HL-60 (cell line): ENCODE data around the gene PLD2.

Experiments
- DNase-seq, 2 experiments: peaks; one replicate each; pipeline ENCODE4 v3.0.0-alpha.2; 2010 to 2020; ENCODE audit warnings: low read depth in 1 of 2, low spot score in 1 of 2
- H3K27ac ChIP-seq: fragments of 250-450 bp; sonication (Bioruptor Pico); replicated peaks from 2 replicates; pipeline ENCODE4 v1.5.1; 2020; ENCODE audit warnings: mild to moderate bottlenecking, moderate library complexity
- H3K27me3 ChIP-seq: fragments of 250-450 bp; sonication (Bioruptor Pico); 2 replicates; pipeline ENCODE4 v1.5.1; 2021; ENCODE audit warnings: mild to moderate bottlenecking, moderate library complexity; ENCODE audit not compliant: insufficient read depth, poor library complexity, severe bottlenecking
- H3K4me3 ChIP-seq: replicated peaks from 2 replicates; pipeline ENCODE4 v1.5.1; 2011; ENCODE audit warnings: mild to moderate bottlenecking, control low read depth, low read length; ENCODE audit not compliant: insufficient read depth
- GABPA ChIP-seq: IDR thresholded peaks from 2 replicates; pipeline ENCODE4 v1.6.1; 2012; ENCODE audit warnings: low read depth
- POLR2AphosphoS5 ChIP-seq: IDR thresholded peaks from 2 replicates; pipeline ENCODE4 v1.6.1; 2012; ENCODE audit warnings: low read depth
- SPI1 ChIP-seq: IDR thresholded peaks from 2 replicates; pipeline ENCODE4 v1.6.1; 2012; ENCODE audit warnings: low read depth, mild to moderate bottlenecking, borderline replicate concordance
- TF ChIP-seq, protein P1 (sequence below): IDR thresholded peaks from one replicate; pipeline ENCODE4 v1.5.1; 2011; ENCODE audit warnings: low read length, control low read depth, inconsistent platforms; ENCODE audit not compliant: insufficient read depth
- TF ChIP-seq, protein P2 (sequence below): IDR thresholded peaks from 2 replicates; pipeline ENCODE4 v1.6.1; 2012; ENCODE audit warnings: low read depth; ENCODE audit not compliant: insufficient replicate concordance

The PLD2 gene

DNA sequence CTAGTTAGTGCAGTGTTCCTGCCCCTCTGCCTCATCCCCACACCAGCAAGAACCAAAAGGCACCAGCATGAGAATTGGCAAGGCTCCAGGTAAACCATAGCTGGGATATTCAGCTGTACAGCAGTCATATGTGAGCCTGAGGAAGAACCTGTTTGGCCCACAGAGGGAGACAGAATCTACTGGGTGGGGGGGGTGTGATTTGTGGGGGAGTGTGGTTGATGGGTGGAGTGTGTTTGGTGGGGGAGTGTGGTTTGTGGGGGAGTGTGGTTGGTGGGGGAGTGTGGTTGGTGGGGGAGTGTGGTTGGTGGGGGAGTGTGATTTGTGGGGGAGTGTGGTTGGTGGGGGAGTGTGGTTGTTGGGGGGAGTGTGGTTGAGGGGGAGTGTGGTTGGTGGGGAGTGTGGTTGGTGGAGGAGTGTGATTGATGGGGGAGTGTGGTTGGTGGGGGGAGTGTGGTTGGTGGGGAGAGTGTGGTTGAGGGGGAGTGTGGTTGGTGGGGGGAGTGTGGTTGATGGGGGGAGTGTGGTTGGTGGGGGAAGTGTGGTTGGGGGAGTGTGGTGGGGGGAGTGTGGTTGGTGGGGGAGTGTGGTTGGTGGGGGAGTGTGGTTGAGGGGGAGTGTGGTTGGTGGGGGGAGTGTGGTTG is 45.7 kb downstream of the PLD2 start:
- no peak for DNase-seq
- no peak overlapping the region for H3K4me3 ChIP-seq

DNA sequence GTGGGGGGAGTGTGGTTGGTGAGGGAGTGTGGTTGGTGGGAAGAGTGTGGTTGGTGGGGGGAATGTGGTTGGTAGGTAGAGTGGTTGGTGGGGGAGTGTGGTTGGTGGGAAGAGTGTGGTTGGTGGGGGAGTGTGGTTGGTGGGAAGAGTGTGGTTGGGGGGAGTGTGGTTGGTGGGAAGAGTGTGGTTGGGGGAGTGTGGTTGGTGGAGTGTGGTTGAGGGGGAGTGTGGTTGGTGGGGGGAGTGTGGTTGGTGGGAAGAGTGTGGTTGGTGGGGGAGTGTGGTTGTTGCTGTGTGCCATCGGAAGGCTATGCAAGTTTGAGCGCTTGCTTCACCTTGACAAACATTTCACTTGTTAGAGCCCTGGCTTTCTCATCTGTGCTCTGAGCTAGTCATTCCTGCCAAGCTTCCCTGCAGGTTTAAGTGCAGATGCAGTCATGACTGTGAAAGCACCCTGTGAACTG is 46.3 kb downstream of the PLD2 start:
- no peak overlapping the region for H3K4me3 ChIP-seq
- H3K27ac ChIP-seq, result no peak overlapping the region
- no peak for DNase-seq
- TF ChIP-seq SPI1, result no peak
- TF ChIP-seq POLR2AphosphoS5, result peak; percentile 34; the same call in 1 of the 2 replicates
- no peaks in the 10 kb centered on the region for H3K27me3 ChIP-seq

More for the DNA sequence above, 45.7 kb downstream of the PLD2 start:
- TF ChIP-seq, protein P1, sequence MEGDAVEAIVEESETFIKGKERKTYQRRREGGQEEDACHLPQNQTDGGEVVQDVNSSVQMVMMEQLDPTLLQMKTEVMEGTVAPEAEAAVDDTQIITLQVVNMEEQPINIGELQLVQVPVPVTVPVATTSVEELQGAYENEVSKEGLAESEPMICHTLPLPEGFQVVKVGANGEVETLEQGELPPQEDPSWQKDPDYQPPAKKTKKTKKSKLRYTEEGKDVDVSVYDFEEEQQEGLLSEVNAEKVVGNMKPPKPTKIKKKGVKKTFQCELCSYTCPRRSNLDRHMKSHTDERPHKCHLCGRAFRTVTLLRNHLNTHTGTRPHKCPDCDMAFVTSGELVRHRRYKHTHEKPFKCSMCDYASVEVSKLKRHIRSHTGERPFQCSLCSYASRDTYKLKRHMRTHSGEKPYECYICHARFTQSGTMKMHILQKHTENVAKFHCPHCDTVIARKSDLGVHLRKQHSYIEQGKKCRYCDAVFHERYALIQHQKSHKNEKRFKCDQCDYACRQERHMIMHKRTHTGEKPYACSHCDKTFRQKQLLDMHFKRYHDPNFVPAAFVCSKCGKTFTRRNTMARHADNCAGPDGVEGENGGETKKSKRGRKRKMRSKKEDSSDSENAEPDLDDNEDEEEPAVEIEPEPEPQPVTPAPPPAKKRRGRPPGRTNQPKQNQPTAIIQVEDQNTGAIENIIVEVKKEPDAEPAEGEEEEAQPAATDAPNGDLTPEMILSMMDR, result no peak
- TF ChIP-seq POLR2AphosphoS5 (no peak), SPI1 (no peak), GABPA (no peak)
- TF ChIP-seq, protein P2, sequence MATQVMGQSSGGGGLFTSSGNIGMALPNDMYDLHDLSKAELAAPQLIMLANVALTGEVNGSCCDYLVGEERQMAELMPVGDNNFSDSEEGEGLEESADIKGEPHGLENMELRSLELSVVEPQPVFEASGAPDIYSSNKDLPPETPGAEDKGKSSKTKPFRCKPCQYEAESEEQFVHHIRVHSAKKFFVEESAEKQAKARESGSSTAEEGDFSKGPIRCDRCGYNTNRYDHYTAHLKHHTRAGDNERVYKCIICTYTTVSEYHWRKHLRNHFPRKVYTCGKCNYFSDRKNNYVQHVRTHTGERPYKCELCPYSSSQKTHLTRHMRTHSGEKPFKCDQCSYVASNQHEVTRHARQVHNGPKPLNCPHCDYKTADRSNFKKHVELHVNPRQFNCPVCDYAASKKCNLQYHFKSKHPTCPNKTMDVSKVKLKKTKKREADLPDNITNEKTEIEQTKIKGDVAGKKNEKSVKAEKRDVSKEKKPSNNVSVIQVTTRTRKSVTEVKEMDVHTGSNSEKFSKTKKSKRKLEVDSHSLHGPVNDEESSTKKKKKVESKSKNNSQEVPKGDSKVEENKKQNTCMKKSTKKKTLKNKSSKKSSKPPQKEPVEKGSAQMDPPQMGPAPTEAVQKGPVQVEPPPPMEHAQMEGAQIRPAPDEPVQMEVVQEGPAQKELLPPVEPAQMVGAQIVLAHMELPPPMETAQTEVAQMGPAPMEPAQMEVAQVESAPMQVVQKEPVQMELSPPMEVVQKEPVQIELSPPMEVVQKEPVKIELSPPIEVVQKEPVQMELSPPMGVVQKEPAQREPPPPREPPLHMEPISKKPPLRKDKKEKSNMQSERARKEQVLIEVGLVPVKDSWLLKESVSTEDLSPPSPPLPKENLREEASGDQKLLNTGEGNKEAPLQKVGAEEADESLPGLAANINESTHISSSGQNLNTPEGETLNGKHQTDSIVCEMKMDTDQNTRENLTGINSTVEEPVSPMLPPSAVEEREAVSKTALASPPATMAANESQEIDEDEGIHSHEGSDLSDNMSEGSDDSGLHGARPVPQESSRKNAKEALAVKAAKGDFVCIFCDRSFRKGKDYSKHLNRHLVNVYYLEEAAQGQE, result no peak
- H3K27me3 ChIP-seq, result no peaks in the 10 kb centered on the region
- no peak overlapping the region for H3K27ac ChIP-seq

DNA sequence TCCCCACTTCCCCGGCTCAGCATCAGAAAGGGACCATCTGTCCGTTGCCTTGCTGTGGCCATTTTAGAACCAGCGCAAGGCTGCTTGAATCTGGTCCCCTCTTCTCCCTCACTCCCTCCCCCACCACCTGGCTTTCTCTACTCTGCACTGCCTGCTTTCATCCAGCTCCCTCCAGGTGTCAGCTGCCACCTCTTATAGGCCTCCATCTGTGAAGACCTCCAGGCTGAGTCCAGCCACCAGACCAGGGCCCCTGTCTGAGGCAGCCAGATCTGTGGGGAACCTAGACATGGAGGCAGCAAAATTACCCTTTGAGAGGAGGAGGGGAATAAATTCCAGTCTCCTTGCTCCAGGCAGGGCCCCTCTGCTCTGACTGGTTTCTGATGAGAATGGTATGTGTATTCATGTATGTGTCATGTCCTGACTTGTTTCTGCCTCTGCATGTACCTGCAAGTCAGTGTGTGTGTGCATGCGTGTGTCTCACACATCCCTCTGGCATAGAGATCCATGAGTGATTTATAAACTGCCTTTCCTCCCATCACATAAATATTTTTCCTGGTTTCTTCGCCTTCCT is 47.2 kb downstream of the PLD2 start:
- Histone ChIP-seq H3K27me3 (no peaks in the 10 kb centered on the region), H3K27ac (no peak overlapping the region), H3K4me3 (no peak overlapping the region)
- DNase-seq, result no peak
- no peak for TF ChIP-seq GABPA
- TF ChIP-seq SPI1, result no peak
- TF ChIP-seq, protein P2, result no peak

DNA sequence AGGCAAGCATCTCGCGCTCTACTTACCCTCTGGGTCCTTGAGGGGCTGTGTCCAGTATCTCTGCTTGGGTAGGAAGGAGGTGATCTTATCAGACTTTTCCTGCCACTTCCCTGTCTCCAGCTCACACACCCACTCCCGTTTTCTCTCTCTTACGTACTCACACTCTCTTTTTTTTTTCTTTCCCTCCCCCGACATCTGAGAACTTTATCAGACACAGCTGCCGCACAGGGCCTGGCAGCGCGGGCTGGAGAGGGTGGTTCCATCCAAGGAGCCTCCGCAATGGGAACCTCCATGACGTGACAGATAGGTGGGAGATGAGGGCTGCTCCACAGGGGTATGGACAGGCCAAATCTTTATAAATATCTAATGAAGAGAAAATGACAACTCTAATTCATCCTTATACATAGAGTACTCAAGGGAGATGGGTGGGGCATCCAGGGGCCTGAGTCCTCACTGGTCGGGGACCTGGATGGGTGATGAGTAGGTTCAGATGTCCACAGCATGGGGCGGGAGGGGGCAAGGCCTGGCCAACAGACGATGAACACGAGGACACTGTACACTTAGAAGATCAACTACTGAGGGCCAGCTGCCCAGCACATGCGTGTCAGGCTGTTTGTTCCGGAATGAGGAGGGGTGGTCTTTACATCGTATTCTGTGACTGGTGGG is 49.5 kb downstream of the PLD2 start:
- no peak for DNase-seq
- no peak overlapping the region for H3K4me3 ChIP-seq
- H3K27ac ChIP-seq, result no peak overlapping the region
- TF ChIP-seq, protein P1, result no peak
- no peak for TF ChIP-seq POLR2AphosphoS5
- TF ChIP-seq, protein P2, result no peak
- no peak for TF ChIP-seq GABPA
- no peak for TF ChIP-seq SPI1
- H3K27me3 ChIP-seq, result no peaks in the 10 kb centered on the region
